ENCODE data around the gene ZC3H7A.
"Not testable (repeated sequence)": the region's sequence is repeated elsewhere in the genome, so short reads cannot be mapped to it uniquely, and the experiment has no call there.

Gene ZC3H7A, protein sequence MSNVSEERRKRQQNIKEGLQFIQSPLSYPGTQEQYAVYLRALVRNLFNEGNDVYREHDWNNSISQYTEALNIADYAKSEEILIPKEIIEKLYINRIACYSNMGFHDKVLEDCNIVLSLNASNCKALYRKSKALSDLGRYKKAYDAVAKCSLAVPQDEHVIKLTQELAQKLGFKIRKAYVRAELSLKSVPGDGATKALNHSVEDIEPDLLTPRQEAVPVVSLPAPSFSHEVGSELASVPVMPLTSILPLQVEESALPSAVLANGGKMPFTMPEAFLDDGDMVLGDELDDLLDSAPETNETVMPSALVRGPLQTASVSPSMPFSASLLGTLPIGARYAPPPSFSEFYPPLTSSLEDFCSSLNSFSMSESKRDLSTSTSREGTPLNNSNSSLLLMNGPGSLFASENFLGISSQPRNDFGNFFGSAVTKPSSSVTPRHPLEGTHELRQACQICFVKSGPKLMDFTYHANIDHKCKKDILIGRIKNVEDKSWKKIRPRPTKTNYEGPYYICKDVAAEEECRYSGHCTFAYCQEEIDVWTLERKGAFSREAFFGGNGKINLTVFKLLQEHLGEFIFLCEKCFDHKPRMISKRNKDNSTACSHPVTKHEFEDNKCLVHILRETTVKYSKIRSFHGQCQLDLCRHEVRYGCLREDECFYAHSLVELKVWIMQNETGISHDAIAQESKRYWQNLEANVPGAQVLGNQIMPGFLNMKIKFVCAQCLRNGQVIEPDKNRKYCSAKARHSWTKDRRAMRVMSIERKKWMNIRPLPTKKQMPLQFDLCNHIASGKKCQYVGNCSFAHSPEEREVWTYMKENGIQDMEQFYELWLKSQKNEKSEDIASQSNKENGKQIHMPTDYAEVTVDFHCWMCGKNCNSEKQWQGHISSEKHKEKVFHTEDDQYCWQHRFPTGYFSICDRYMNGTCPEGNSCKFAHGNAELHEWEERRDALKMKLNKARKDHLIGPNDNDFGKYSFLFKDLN

GRCh38 chr16:11797166-11797956 lies at the start of gene ZC3H7A:
Gene ZC3H7A, minus strand, starts transcription at chr16:11797258. Its CDS starts 14,904 bp downstream, at chr16:11782354.
- DNase-seq = peak; percentile 97

DNA sequence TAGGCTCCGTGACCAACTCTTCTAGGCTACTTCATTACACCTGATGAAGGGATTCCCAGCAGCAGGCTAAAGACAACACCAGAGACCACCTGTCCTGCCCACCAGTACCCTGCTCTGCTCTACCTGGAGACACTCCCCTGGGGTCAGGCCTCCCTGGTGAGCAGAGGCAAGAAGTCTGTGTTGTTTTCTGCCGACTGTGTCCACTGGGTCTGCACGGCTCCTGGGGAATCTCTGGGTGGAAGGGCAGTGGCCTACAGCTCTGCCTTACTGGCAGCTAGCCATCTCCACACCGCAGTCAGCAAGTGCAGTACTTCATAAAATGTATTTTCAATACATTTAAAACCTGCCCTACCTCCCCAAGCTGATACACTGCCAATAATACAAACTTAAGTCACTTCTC lies 47.4 kb upstream of the ZC3H7A start:
- no peak for DNase-seq

DNA sequence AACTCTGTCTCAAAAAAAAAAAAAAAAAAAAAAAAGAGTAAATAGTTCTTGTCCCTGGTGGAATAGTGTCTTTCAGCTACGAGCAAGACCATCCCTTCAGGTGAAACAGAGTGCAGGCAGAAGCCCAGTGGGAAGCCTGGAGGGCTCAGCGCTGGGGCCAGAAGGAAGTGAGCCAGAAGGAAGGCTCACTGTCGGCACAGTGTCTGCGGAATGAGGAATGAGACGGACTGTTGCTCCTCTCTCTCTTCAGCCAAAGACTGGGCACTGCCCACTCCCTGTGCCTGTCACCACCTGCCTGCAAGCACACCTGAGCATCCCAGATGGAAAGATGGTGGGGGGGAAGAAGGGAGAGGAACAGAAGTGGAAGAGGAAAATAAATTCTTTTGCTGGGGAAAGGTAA lies 46.8 kb upstream of the ZC3H7A start:
- no peak for DNase-seq

DNA sequence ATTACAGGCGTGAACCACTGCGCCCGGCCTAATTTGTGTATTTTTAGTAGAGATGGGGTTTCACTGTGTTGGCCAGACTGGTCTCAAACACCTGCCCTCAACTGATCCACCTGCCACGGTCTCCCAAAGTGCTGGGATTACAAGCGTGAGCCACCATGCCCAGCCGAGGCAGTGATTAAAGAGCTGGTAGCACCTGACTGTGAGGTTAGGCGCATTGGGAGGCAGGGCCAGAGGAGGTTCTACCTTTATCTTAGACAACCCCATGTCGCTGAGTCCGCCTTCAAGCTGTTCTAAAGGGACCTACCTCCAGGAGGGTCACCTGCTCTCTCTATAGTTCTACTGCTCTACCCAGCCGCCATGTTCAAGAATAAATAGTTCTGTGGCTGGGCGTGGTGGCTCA lies 46.1 kb upstream of the ZC3H7A start:
- no peak for DNase-seq

- DNase-seq = no peak
Measured at GRCh38 chr16:11841026-11841425, 44.0 kb upstream of the ZC3H7A start.

DNA sequence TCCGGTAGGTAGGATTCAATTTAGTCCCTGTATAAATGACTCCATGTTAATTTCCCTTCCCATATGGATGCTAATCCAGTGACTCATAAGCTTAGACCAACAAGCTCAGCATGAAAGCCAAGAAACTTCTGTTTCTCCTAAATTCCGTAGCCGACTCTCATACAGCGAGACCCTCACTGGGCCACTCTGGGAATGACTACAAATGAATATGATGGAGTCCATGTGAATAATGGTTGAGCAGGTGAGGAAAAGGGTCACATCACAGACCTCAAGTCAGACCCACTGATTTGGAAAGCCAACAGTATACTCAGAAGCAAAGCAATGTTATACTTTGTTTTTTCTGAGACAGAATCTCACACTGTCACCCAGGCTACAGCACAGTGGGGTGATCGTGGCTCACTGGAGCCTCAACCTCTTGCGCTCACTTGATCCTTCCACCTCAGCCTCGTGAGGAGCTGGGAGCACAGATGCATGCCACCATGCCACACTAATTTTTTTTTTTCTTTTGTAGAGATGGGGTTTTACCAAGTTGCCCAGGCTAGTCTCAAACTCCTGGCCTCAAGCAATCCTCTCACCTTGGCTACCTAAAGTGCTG lies 39.7 kb upstream of the ZC3H7A start:
- DNase-seq = peak; percentile 87

DNA sequence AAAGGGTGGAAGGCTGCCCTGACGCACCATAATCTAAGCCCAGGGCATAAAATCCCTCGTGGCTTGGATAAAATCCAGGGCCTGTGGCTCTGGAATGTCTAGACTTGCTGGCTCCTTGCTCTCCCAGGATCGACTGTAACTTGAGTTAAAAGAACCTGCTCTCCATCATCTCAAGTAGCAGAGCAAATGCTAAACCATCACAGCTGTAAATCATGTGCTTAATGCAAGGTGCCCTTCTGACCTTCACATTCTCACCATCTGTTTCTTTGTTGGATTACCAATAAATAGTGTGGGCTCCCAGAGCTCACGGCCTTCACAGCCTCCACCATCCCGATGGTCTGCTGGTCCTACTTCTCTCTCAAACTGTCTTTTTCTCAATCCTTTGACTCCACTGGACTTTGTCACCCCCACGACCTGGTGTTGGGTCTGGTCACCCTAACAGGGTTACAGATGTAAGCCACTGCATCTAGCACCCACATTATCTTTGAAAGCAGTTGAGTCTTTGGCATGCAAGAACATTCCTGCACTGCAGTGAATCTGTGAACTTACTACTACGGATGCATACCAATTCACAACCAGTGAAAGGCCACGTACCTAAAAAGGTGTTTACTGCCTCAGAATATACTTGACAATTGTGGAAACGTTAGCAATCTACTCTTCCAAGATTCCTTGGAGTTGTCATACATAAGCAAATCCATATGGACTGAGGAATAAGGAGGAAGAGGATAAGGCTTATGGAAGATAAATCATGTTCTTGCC lies 39.0 kb upstream of the ZC3H7A start:
- peak; percentile 74 for DNase-seq

- no peak for DNase-seq
Measured at GRCh38 chr16:11835309-11835708, 38.3 kb upstream of the ZC3H7A start.

DNA sequence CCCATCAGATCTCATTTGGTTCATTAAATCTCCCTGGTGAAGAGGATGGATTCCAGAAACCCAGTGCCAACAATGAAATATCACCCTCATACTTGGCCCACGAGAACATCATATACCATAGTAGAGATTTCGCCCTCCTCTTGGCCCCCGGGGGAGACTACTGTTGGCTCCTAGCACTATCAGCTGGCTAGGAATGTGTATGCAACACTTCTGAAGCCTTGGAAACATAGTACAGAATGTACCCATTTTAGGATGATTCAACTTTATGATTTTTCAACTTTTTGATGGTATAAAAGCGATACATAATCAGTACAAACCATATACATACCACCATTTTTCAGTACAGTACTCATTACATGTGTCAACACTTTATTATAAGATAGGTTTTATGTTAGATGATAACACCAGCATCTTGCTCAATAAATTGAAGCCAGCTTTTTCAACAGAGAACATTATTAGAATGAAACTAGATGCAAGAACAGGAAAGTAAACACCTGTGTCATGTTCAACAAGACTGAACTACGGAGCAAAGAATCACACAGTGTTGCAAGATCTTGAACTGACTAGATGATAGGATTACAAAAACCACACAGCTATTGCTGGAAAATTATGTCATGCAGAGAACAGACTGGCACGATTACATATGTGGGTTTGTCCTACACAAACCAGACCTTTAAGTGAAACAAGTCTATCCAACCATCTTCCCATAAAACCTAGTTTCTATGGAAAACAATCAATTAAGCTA lies 37.1 kb upstream of the ZC3H7A start:
- no peak for DNase-seq

GRCh38 chr16:11828696-11829095 lies 31.6 kb upstream of the ZC3H7A start:
- no peak for DNase-seq

- not testable (repeated sequence) for DNase-seq
Measured at GRCh38 chr16:11825520-11826165, 28.6 kb upstream of the ZC3H7A start.

GRCh38 chr16:11824362-11824761 lies 27.3 kb upstream of the ZC3H7A start:
- DNase-seq = no peak

DNA sequence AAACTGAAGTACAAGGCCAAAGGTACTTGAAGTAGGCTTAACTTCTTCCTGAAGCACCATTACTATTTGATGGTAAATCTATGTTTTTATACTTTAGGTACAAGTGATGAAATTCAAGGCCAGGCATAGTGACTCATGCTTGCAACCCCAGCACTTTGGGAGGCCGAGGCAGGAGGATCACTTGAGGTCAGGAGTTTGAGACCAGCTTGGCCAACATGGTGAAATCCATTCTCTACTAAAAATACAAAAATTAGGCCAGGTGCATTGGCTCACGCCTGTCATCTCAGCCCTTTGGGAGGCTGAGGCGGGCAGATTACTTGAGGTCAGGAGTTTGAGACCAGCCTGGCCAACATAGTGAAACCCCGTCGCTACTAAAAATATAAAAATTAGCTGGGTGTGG lies 26.6 kb upstream of the ZC3H7A start:
- not testable (repeated sequence) for DNase-seq

GRCh38 chr16:11819798-11820197 lies 22.7 kb upstream of the ZC3H7A start:
- DNase-seq = no peak

- DNase-seq = not testable (repeated sequence)
Measured at GRCh38 chr16:11818970-11819369, 21.9 kb upstream of the ZC3H7A start.

DNA sequence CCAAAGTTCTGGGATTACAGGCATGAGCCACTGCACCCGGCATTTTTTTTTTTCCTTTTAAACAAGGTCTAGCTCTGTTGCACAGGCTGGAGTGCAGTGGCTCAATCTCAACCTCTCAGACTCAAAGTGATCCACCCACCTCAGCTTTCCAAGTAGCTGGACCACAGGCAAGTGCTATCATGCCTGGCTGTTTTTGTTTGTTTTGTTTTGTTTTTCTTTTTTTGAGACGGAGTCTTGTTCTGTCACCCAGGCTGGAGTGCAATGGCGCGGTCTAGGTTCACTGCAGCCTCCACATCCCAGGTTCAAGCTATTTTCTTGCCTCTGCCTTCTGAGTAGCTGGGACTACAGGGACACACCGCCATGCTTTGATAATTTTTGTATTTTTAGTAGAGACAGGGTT lies 19.1 kb upstream of the ZC3H7A start:
- DNase-seq = no peak

DNA sequence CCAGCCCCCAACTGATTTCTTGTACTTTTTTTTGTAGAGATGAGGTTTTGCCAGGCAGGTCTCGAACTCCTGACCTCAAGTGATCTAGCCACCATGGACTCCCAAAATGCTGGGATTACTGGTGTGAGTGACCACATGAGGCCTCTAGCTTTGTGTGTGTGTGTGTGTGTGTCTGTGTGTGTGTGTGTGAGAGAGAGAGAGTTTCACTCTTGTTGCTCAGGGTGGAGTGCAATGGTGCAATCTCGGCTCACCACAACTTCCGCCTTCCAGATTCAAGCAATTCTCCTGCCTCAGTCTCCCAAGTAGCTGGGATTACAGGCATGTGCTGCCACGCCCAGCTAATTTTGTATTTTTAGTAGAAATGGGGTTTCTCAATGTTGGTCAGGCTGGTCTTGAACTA lies 17.7 kb upstream of the ZC3H7A start:
- not testable (repeated sequence) for DNase-seq

DNA sequence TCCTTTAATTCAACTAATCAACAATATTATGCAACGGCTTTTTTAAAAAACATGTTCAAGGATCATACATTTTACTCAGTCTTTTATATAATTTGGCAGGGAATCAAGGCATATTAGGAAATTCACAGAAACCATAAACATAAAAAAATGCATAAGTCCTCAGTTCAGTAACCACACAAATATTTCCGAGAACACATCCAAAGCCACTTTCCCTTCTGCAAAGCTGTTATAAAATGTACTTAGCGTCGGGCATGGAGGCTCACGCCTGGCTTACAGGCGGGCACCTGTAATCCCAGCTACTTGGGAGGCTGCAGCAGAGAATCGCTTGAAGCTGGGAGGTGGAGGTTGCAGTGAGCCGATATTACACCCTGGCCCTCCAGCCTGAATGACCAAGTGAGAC lies 9.7 kb upstream of the ZC3H7A start:
- DNase-seq = peak; percentile 40

DNA sequence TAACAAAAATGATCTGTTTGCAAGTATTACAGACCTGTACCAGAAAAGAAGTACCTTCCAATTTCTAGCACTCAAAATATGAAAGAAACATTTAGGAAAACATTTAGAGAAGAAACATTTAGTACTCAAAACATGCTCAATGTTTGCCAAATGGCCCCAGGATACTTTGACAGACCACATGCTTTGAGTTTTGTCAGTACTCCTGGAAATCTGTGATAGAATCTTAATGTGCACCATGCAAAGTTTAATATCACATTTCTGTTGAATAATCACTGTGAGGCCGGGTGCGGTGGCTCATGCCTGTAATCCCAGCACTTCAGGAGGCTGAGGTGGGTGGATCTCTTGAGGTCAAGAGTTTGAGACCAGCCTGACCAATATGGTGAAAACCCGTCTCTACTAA lies 8.5 kb upstream of the ZC3H7A start:
- no peak for DNase-seq

GRCh38 chr16:11801481-11802021 lies 4.5 kb upstream of the ZC3H7A start:
- DNase-seq = peak; percentile 68
